GM12874 (cell line): ENCODE measurements around the gene PI4KA.

Experiments used
- CTCF ChIP-seq: IDR thresholded peaks from 2 replicates; pipeline ENCODE4 v1.5.1; 2011; ENCODE audit warnings: low read depth, mild to moderate bottlenecking, control low read depth, low read length, moderate library complexity; ENCODE audit not compliant: insufficient read depth

PI4KA gene

GRCh38 chr22:20663941-20664593 lies 194.5 kb downstream of the PI4KA start:
- TF ChIP-seq CTCF, result no peak

GRCh38 chr22:20663137-20663828 lies 195.3 kb downstream of the PI4KA start:
- TF ChIP-seq CTCF, result no peak

DNA sequence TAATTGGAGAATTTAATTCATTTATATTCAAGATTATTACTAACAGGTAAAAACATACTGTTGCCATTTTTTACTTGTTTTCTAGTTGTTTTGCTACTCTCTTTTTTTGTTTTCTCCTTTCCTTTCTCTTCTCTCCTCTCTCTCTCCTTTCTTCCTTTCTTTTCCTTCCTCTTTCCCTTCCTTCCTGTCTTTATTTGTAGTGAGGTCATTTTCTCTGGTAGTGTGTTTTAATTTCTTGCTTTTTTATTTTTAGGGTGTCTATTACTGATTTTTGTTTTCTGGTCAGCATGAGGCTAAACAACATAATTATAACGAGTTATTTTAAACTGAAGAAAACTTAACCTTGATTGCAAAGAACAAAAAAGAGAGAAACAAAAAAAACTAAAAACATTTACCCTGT lies 197.1 kb downstream of the PI4KA start:
- no peak for TF ChIP-seq CTCF

- TF ChIP-seq CTCF, result no peak
These were observed 198.1 kb downstream of the PI4KA start for GRCh38 chr22:20660441-20661054.

- TF ChIP-seq CTCF, result no peak
These were observed 198.7 kb downstream of the PI4KA start for GRCh38 chr22:20659920-20660319.

- no peak for TF ChIP-seq CTCF
These were observed 199.4 kb downstream of the PI4KA start for GRCh38 chr22:20659258-20659657.

- TF ChIP-seq CTCF, result no peak
These were observed 200.0 kb downstream of the PI4KA start for GRCh38 chr22:20658433-20659222.
